Measurements from ENCODE around the gene SF3B6.
"Not testable (repeated sequence)": the region's sequence is repeated elsewhere in the genome, so short reads cannot be mapped to it uniquely, and the experiment has no call there.

The SF3B6 gene

GRCh38 chr2:24050041-24050979, 25.8 kb downstream of the SF3B6 start:
- no peak for DNase-seq

GRCh38 chr2:24049485-24050021, 26.6 kb downstream of the SF3B6 start, which contains the start of gene FKBP1B:
Gene FKBP1B (plus strand): TSS chr2:24049741. CDS start chr2:24049850, 109 bp downstream.
- DNase-seq, result no peak

GRCh38 chr2:24048769-24049484, 27.2 kb downstream of the SF3B6 start:
- DNase-seq, result no peak

- DNase-seq, result no peak
These were observed 28.5 kb downstream of the SF3B6 start for GRCh38 chr2:24047703-24048033.

GRCh38 chr2:24046930-24047702, 29.0 kb downstream of the SF3B6 start, which contains the start of gene WDCP:
Gene WDCP (minus strand): TSS chr2:24047391. CDS start chr2:24039494, 7,897 bp downstream.
- peak; percentile 98 for DNase-seq

- DNase-seq, result no peak
These were observed 29.6 kb downstream of the SF3B6 start for GRCh38 chr2:24046599-24046929.

GRCh38 chr2:24045511-24046508, 30.3 kb downstream of the SF3B6 start:
- no peak for DNase-seq

- DNase-seq, result not testable (repeated sequence)
These were observed 33.0 kb downstream of the SF3B6 start for GRCh38 chr2:24043133-24043532.

GRCh38 chr2:24040511-24040910, 35.6 kb downstream of the SF3B6 start:
- no peak for DNase-seq

- no peak for DNase-seq
These were observed 37.2 kb downstream of the SF3B6 start for GRCh38 chr2:24038786-24039499.

- DNase-seq, result no peak
These were observed 49.9 kb downstream of the SF3B6 start for GRCh38 chr2:24026233-24026632.

GRCh38 chr2:24024996-24025663, 51.0 kb downstream of the SF3B6 start:
- DNase-seq, result no peak

GRCh38 chr2:24024018-24024417, 52.1 kb downstream of the SF3B6 start:
- DNase-seq, result no peak

GRCh38 chr2:24022975-24023575, 53.1 kb downstream of the SF3B6 start:
- no peak for DNase-seq

- DNase-seq, result no peak
These were observed 53.7 kb downstream of the SF3B6 start for GRCh38 chr2:24022324-24022974.

GRCh38 chr2:24021122-24021998, 54.8 kb downstream of the SF3B6 start:
- no peak for DNase-seq

GRCh38 chr2:24020244-24020643, 55.9 kb downstream of the SF3B6 start:
- DNase-seq, result no peak

- no peak for DNase-seq
These were observed 56.4 kb downstream of the SF3B6 start for GRCh38 chr2:24019729-24020128.

Measured in NCI-H187 treated with DMSO at 0.1 percent for 48 hours (cell line).